ENCODE measurements around the gene CACNA1C.

Gene CACNA1C

GRCh38 chr12:2177751-2178150, 125.0 kb downstream of the CACNA1C start:
- Histone ChIP-seq H3K9me3 (ENCODE audit: control insufficient read depth, low read length) (no peaks in the 10 kb centered on the region), H3K4me3 (ENCODE audit: insufficient read depth, low read depth, low read length) (no peak overlapping the region), H3K27me3 (ENCODE audit: control insufficient read depth, insufficient read depth, low read length, poor library complexity, severe bottlenecking) (no peaks in the 10 kb centered on the region), H3K4me1 (ENCODE audit: control insufficient read depth, insufficient read depth, low read length) (peaks cover under 1% of the 10 kb centered on the region), H3K36me3 (ENCODE audit: control insufficient read depth, insufficient read depth, low read length) (no peaks in the 10 kb centered on the region), H3K27ac (ENCODE audit: insufficient read depth, low read depth, low read length, poor library complexity, severe bottlenecking) (no peak overlapping the region)
- 88 to 90% methylated on average over 3 of the region's 3 CpGs for WGBS, 2 experiments

- H3K27me3 ChIP-seq (ENCODE audit: control insufficient read depth, insufficient read depth, low read length, poor library complexity, severe bottlenecking), result no peaks in the 10 kb centered on the region
- no peaks in the 10 kb centered on the region for H3K36me3 ChIP-seq (ENCODE audit: control insufficient read depth, insufficient read depth, low read length)
- WGBS, 2 experiments, result 92 to 98% methylated on average over 2 of the region's 2 CpGs
- H3K9me3 ChIP-seq (ENCODE audit: control insufficient read depth, low read length), result no peaks in the 10 kb centered on the region
- H3K27ac ChIP-seq (ENCODE audit: insufficient read depth, low read depth, low read length, poor library complexity, severe bottlenecking), result no peak overlapping the region
- no peak overlapping the region for H3K4me3 ChIP-seq (ENCODE audit: insufficient read depth, low read depth, low read length)
- no peaks in the 10 kb centered on the region for H3K4me1 ChIP-seq (ENCODE audit: control insufficient read depth, insufficient read depth, low read length)
These were observed 126.3 kb downstream of the CACNA1C start for GRCh38 chr12:2179058-2179457.

- Histone ChIP-seq H3K27ac (ENCODE audit: insufficient read depth, low read depth, low read length, poor library complexity, severe bottlenecking) (no peak overlapping the region), H3K4me3 (ENCODE audit: insufficient read depth, low read depth, low read length) (no peak overlapping the region), H3K27me3 (ENCODE audit: control insufficient read depth, insufficient read depth, low read length, poor library complexity, severe bottlenecking) (no peaks in the 10 kb centered on the region), H3K36me3 (ENCODE audit: control insufficient read depth, insufficient read depth, low read length) (no peaks in the 10 kb centered on the region), H3K4me1 (ENCODE audit: control insufficient read depth, insufficient read depth, low read length) (no peaks in the 10 kb centered on the region), H3K9me3 (ENCODE audit: control insufficient read depth, low read length) (no peaks in the 10 kb centered on the region)
- 94 to 95% methylated on average over 7 to 9 of the region's 9 CpGs for WGBS, 2 experiments
These were observed 127.4 kb downstream of the CACNA1C start for GRCh38 chr12:2179953-2180736.

GRCh38 chr12:2180737-2181082, 127.9 kb downstream of the CACNA1C start:
- H3K27ac ChIP-seq (ENCODE audit: insufficient read depth, low read depth, low read length, poor library complexity, severe bottlenecking), result no peak overlapping the region
- H3K9me3 ChIP-seq (ENCODE audit: control insufficient read depth, low read length), result no peaks in the 10 kb centered on the region
- no peaks in the 10 kb centered on the region for H3K27me3 ChIP-seq (ENCODE audit: control insufficient read depth, insufficient read depth, low read length, poor library complexity, severe bottlenecking)
- 93 to 95% methylated on average over 3 of the region's 3 CpGs for WGBS, 2 experiments
- no peaks in the 10 kb centered on the region for H3K4me1 ChIP-seq (ENCODE audit: control insufficient read depth, insufficient read depth, low read length)
- no peak overlapping the region for H3K4me3 ChIP-seq (ENCODE audit: insufficient read depth, low read depth, low read length)
- H3K36me3 ChIP-seq (ENCODE audit: control insufficient read depth, insufficient read depth, low read length), result no peaks in the 10 kb centered on the region

GRCh38 chr12:2183556-2184541, 131.1 kb downstream of the CACNA1C start:
- no peaks in the 10 kb centered on the region for H3K4me1 ChIP-seq (ENCODE audit: control insufficient read depth, insufficient read depth, low read length)
- no peaks in the 10 kb centered on the region for H3K27me3 ChIP-seq (ENCODE audit: control insufficient read depth, insufficient read depth, low read length, poor library complexity, severe bottlenecking)
- H3K36me3 ChIP-seq (ENCODE audit: control insufficient read depth, insufficient read depth, low read length), result no peaks in the 10 kb centered on the region
- no peak overlapping the region for H3K4me3 ChIP-seq (ENCODE audit: insufficient read depth, low read depth, low read length)
- H3K27ac ChIP-seq (ENCODE audit: insufficient read depth, low read depth, low read length, poor library complexity, severe bottlenecking), result no peak overlapping the region
- 73 to 74% methylated on average over 23 of the region's 23 CpGs for WGBS, 2 experiments
- H3K9me3 ChIP-seq (ENCODE audit: control insufficient read depth, low read length), result no peaks in the 10 kb centered on the region

- no peaks in the 10 kb centered on the region for H3K4me1 ChIP-seq (ENCODE audit: control insufficient read depth, insufficient read depth, low read length)
- no peak overlapping the region for H3K4me3 ChIP-seq (ENCODE audit: insufficient read depth, low read depth, low read length)
- H3K36me3 ChIP-seq (ENCODE audit: control insufficient read depth, insufficient read depth, low read length), result no peaks in the 10 kb centered on the region
- H3K27me3 ChIP-seq (ENCODE audit: control insufficient read depth, insufficient read depth, low read length, poor library complexity, severe bottlenecking), result no peaks in the 10 kb centered on the region
- WGBS, 2 experiments, result 93 to 95% methylated on average over 21 of the region's 21 CpGs
- no peak overlapping the region for H3K27ac ChIP-seq (ENCODE audit: insufficient read depth, low read depth, low read length, poor library complexity, severe bottlenecking)
- no peaks in the 10 kb centered on the region for H3K9me3 ChIP-seq (ENCODE audit: control insufficient read depth, low read length)
These were observed 133.1 kb downstream of the CACNA1C start for GRCh38 chr12:2185751-2186341.

- H3K4me3 ChIP-seq (ENCODE audit: insufficient read depth, low read depth, low read length), result no peak overlapping the region
- no peaks in the 10 kb centered on the region for H3K36me3 ChIP-seq (ENCODE audit: control insufficient read depth, insufficient read depth, low read length)
- WGBS, 2 experiments, result 92% methylated on average over 15 of the region's 15 CpGs
These were observed 134.6 kb downstream of the CACNA1C start for GRCh38 chr12:2187195-2187945.

GRCh38 chr12:2190085-2190484, 137.3 kb downstream of the CACNA1C start:
- WGBS, 2 experiments, result 64 to 72% methylated on average over 9 of the region's 9 CpGs

More at GRCh38 chr12:2187195-2187945, 134.6 kb downstream of the CACNA1C start:
- Histone ChIP-seq H3K9me3 (ENCODE audit: control insufficient read depth, low read length) (no peaks in the 10 kb centered on the region), H3K27me3 (ENCODE audit: control insufficient read depth, insufficient read depth, low read length, poor library complexity, severe bottlenecking) (no peaks in the 10 kb centered on the region), H3K4me1 (ENCODE audit: control insufficient read depth, insufficient read depth, low read length) (peaks cover 4% of the 10 kb centered on the region), H3K27ac (ENCODE audit: insufficient read depth, low read depth, low read length, poor library complexity, severe bottlenecking) (no peak overlapping the region)

GRCh38 chr12:2190896-2191533, 138.2 kb downstream of the CACNA1C start:
- H3K27me3 ChIP-seq (ENCODE audit: control insufficient read depth, insufficient read depth, low read length, poor library complexity, severe bottlenecking), result no peaks in the 10 kb centered on the region
- H3K9me3 ChIP-seq (ENCODE audit: control insufficient read depth, low read length), result no peaks in the 10 kb centered on the region
- no peak overlapping the region for H3K27ac ChIP-seq (ENCODE audit: insufficient read depth, low read depth, low read length, poor library complexity, severe bottlenecking)
- no peak overlapping the region for H3K4me3 ChIP-seq (ENCODE audit: insufficient read depth, low read depth, low read length)
- WGBS, 2 experiments, result 87 to 94% methylated on average over 14 to 15 of the region's 15 CpGs
- peaks cover 9% of the 10 kb centered on the region for H3K4me1 ChIP-seq (ENCODE audit: control insufficient read depth, insufficient read depth, low read length)
- no peaks in the 10 kb centered on the region for H3K36me3 ChIP-seq (ENCODE audit: control insufficient read depth, insufficient read depth, low read length)

More at GRCh38 chr12:2190085-2190484, 137.3 kb downstream of the CACNA1C start:
- Histone ChIP-seq H3K27me3 (ENCODE audit: control insufficient read depth, insufficient read depth, low read length, poor library complexity, severe bottlenecking) (no peaks in the 10 kb centered on the region), H3K27ac (ENCODE audit: insufficient read depth, low read depth, low read length, poor library complexity, severe bottlenecking) (no peak overlapping the region), H3K36me3 (ENCODE audit: control insufficient read depth, insufficient read depth, low read length) (no peaks in the 10 kb centered on the region), H3K4me1 (ENCODE audit: control insufficient read depth, insufficient read depth, low read length) (peaks cover 9% of the 10 kb centered on the region), H3K4me3 (ENCODE audit: insufficient read depth, low read depth, low read length) (no peak overlapping the region), H3K9me3 (ENCODE audit: control insufficient read depth, low read length) (no peaks in the 10 kb centered on the region)
